Stimulated activated CD8-positive, alpha-beta memory T cell treated with anti-CD3 and anti-CD28 coated beads, Interleukin-15, amount 100 ng/mL, for 1 hour (primary cell): ENCODE data around the gene DICER1.

Experiments used
- DNase-seq: peaks from one replicate; pipeline ENCODE4 v3.0.0-alpha.2; 2020; ENCODE audit warnings: low read depth

The DICER1 gene

DNA sequence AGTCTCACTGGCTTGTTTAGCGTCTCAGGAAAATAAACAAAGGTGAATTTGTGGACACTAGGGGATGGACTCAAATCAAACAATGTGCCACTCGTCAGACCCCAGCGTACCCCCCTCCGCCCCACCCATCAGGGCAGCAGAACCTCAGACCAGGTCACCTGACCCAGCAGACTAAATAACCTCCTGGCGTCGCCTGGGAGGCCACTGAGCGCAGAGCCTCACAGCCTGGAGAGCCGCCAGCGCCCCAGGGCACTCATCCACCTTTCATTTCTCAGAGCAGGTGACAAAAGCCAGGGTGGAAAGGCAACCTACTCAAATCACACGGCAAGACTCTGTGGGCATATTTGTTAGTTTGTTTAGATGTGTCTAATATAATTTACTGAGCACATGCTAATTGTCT, 100.9 kb downstream of the DICER1 start:
- no peak for DNase-seq

DNA sequence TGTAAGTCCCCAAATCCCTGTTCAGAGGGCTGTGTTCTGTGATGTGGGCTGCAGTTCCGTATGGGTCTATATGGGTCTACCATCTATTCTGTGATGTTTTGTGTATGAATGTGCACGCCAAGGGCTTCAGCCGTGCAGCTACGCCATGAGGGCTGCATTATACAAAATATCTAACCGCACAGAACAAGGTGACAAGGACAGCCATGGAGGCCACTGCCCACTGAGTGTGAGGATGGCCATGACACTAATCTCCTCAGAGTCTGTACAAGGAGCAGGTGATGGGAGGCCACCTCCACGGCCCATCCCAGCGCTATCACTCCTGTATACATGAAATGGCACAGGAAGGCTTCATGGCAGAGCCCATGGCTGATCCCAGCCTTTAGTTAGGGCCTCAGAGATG, 102.0 kb downstream of the DICER1 start:
- DNase-seq = no peak

DNA sequence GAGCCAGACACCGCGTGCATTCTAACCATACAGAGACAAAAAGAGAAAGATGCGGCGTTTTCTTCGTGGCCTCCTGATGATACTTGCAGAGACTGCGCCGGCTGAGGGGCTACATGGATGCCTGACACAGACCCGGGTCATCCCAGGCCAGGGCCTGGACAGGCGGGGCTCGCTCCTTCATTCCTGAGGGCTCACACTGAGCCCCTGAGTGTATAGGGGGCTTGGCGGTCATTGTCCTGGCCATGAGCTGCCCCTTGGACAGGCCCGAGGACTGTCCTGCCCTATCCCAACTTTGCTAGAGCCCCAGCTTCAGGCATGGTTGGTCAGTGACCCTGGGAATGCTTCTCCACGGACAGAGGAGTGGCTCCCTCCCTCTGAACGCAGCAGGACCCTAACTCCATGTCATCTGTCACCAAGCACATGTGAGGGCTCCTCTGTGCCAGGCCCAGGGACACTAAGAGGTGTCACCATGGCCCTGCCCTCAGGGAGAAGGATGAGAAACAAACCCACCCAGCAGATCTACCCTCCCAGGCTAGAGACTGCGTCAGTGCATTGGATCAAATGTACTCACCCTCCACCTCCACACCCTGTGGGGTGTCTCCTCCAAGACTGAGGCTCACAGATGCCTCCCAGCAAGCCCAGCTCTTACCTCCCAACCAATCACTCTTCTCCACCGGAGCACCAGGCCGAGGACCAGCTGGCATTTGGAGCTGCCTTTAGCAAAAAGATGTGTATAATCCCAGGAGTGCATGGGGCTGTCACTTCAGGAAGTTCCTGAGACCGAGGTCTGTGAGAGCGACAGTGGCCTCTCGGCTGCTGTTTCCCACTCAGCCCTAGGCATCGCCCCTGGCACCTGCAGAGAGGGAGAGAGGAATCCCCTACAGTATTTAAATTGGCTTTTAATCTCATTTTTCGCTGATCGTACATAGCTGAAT, 102.7 kb downstream of the DICER1 start:
- DNase-seq = no peak

DNA sequence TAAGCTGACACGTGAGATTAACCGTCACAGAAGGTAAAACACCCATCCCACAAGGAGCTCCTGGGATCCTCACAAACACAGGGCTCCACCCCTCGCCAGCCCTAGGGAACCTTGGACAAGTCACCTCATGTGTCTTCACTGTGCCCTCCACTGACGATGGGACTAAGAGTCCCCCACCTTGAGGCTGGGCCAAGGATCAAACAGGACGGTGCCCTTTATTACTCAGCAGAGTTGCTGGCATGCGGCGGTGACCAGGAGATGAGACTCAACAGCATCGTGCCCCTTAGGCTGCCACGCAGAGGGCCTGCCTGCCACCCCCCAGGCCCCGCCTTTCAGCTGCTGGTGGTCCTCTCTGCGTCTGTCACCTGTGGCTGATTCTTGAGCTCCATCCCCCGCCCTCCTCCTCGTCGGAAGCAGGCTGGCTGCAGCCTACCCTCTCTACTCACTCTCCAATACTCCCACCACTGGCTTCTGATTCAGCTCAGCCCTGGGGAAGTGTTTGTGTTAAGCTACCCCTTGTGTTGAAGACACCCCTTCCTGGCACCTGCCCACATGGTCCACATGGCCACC, 105.2 kb downstream of the DICER1 start:
- no peak for DNase-seq

DNA sequence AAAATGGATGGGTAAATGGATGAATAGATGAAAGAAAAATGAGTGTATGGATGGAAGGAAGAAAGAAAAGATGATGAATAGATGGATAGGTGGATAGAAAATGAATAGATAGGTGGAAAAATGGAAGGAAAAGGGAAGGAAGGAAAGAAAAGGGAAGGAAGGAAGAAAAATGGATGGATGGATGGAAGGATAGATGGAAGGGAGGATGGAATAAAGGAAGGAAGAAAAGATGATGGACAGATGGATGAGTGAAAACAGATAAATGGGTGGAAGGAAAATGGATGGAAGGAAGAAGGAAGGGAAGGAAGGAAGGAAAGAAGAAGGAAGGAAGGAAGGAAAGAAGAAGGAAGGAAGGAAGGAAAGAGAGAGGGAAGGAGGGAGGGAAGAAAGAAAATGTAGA, 107.4 kb downstream of the DICER1 start:
- no peak for DNase-seq

DNA sequence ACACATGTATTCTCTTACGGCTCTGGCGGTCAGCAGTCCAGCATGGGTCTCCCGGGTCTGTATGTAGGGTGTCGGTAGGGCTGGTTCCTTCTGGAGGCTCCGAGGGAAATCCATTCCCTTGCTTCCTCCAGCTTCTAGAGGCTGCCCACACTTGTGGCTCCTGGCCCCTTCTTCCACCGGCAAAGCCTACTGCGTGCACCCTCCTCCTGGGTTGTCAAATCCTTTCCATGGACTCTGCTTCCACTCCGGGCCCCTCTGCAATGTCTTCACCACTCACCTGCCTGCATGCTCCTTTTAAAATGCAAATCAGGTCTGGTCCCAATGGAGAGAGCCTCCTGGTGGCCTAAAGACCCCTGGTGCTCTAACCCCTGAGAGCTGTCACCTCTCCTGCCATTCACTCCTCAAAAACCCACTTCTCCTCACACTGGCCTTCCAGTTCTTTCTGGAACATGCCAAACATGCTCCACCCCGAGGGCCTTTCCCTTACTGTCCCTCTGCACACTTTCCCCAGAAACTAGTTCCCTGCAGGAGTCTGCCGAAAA, 108.5 kb downstream of the DICER1 start:
- DNase-seq = no peak

DNA sequence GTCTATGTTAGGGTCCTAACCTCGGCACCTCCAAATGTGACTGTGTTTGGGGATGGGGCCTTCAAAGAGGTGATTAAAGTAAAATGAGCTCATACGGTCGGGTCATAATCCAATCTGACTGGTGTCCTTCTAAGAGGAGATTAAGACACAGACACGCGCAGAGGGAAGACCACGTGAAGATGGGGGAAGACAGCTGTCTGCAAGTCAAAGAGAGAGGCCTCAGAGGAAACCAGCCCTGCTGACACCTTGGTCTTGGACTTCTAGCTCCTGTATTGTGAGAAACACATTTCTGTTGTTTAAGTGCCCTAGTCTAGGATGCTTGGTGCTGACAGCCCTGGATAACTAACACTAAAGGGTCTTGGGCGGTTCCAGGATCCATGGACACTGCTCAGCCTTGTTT, 109.6 kb downstream of the DICER1 start:
- DNase-seq = no peak

DNA sequence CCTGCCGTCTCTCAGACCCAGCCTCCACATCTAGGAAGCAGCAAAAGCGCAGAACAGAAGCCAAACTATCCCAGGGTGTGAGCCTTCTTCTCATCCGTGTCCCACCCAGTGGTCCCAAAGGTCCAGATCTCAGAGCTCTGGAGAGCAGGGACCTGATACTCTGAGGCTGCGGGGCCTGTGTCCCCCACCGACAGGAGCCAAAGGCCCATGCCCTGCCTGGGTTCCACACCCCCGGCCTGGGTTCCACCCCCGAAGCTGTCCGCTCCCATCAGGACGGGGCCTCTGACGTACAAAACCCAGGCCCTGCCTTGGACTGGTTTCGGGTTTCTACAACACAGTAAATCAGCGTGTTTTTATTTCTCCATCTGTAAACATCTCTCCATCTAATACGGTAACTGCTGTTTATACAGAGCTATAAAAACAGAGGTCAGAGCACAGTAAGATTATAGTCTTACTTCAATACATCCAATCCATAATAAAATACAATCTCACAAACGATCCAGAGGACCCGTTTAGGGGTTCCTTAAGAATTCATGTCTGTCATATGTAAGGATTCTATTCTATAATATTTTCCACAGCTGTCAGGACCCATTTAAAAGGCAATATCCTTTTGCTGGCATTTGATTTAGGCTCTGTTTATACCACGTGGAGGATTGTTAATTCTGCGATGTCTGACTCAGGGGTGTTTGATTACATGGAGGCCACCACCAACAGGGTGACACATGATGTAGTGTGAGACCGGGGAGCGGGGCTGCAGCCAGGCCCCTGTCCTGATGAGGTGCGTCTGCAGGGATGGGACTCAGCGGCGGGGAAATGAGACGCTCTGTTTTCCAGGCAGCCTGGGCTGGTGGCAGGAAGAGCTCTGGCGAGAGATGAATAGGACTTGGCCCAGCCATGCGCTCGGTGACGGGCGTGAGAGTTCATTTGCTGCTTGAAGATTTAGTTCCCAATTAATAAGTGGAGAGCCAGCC, 110.3 kb downstream of the DICER1 start:
- DNase-seq = no peak

DNA sequence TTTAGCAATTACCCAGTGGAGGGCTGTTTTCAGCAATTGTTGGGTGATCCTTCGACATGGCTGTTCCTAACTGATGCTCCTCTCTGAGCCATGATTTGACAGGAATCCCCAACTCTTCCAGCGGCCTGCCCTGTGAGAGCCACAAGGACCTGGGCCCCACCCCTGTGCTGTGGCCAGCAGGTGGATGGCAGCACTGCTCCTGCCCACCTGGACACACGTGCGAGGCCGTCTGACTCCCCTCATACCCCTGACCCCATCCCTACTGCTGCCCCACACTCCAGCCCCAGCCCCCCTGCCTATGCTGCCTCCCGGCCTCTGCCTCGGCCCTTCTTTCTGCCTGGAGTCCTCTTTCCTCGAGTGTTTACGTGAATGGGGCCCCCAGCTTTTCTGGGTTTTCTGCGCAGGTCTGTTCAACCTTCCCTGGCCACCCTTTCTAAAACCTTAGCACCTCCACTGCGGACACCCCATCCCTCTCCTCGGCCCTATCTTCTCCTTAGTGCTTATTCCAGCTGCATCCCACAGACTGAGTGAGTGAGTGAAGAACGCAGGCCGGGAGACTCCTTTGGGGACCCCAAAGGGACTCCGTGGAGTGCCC, 111.4 kb downstream of the DICER1 start:
- no peak for DNase-seq

DNA sequence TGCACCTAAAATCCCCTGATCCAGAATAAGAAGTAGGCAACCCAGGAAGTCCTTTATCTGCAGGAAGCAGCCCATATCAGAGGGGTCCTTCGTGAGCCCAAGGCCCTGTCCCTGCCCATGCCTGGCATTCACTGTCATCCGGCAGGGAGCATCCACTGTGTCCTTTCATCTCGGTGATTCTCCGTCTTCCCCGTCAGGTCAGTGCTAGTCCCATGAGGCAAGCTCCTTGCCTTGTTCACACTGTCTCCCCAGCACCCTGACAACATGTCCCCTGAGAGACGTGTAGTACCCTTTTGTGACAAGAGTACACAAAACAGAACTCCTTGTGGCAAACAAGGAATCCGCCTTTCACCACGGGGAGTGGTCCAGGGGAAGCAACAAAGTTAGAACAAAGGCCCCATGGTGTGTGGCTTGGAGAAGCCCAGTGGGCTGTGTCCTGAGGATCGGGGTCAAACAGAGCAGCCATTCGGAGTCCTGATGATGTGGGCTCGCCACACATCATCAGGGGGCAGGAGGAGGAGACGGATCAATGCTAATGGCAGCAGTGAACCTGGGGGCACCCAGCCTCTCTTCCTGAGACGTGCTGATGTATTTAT, 112.1 kb downstream of the DICER1 start:
- DNase-seq = no peak

DNA sequence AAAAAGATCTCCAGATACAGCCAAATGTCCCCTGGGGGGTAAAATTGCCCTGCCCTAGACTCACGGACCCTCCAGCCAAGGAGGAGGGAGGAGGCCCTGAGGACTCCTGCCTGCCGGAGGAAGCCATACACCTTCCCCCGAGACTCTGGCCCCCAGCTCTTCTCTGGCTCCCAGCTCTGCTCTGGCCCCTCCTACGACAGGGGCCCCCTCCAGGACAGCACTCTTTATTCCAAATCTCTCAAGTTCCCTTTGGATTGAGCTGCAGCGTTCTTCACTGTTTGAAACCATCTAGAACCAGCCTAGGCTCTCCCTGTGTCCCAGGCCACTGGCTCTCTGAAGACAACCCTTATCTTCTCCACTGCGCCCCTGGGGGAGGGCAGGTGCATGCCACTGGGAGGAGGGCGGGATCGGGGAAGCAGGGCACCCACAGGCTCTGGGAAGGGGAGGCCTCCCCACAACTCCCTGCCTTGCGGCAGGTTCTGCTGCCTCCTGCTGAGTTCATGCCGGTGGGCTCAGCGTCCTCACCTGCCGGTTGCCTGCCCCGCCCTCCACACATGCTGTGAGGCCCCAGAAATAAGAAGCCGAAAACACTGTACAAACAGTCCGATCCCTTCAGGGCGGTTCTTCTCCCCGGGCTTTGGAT, 112.7 kb downstream of the DICER1 start:
- DNase-seq = no peak

DNA sequence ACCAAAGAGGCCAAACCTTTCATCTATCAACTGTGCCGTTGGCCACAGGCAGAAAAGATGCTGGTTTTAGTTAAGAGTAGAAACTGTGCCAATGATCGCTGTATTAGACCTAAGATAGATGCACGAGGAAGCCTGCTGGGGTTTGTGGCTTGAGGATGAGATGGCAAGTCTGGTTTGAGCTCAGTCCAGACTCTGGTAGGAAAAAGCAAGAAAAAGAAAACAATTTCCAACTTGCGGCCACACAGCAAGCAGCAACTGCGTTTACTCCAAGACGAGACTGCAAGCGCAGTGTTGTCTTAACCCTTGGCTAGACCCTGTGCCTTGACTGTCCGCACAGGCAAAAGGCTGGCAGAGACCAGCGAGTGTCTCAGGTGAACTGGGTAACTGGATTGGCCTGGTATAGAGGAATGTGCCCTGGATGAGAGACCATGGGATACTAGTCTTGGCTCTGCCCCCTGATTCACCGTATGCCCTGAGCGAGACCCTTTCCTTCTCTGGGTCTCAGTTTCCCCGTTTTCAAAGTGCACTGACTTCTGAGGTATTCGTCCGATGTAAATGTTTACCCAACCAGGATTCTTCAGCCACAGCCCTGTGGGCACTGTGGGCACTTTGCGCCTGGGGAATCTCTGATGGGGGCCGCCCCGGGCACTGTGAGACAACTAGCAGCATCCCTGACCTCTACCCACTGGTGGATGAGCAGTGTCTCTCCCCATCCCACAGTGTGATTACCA, 113.4 kb downstream of the DICER1 start:
- no peak for DNase-seq

DNA sequence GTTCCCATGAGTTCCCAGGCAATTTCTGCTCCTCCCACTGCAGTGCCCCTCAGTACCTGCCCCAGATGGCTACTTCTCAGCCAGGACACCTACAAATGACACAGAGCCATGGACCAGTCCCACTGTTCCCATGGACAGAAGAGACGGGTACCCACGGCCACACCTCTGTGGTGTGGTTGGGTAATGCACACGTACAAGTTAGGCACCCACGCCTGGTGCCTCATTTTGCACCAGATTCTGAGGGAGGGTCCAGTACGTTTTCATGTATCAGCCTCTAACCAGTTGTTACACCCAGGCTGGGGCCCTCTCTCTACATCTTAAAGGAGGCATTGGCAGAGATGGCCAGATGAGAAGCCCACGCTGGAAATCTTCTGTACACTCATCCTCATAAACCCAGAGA, 114.0 kb downstream of the DICER1 start:
- no peak for DNase-seq

DNA sequence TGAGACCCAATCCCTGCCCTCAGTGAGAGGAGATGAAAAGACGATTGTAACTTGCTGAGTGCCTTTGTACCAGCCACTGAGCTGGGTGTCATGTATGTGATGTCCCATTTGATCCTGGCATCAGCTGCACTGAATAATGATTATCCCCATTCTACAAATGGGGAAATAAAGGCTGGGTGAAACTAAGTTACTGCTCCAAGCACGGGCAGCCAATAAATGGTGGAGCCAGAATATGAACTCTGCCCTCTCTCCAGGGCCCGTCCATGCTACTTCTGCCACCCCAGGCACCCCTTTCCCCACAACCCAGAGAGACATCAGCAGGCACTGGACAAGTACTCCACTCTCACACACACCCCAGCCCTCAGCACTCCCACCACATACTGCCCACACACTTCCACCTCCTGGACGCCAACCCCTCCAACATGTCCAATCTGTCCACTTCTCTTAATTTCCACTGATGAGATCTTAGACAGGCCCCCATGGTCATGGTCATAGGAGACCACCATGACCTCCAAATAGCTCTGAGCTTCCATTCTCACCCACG, 115.8 kb downstream of the DICER1 start:
- no peak for DNase-seq

DNA sequence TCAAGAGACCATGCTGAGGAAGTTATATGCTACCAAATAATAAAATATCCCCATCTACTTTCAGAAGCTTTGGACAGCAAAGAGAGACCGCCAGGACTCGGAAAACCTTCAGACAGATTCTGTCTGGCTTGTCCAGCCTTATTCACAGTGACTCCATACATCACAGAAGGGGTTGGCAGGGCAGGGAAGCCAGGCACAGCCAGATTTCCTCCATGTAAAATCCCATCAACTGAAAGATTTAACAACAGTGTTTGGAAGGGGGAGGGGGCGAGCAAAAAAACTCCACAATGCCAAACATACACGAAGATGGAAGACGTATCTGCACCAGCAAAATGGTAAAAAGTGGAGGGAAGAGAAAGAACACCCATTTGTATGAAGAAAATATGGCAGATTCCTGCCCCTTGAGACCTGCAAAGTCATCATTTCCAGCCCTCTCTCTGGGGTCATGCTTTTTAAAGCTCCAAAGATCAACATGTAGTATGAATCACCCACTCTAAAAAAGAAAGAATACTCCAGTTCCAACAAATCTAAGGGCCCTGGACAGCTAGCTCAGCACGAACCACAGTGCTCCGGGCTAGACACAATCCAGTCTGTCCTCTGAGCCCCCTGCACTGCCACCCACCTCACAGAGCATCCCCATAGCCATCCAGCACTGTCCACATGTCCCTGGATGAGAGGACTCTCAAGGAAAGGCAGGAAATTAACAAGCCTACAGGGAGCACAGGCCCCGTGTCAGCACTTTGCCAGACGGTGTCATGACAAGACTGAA, 116.4 kb downstream of the DICER1 start:
- no peak for DNase-seq

DNA sequence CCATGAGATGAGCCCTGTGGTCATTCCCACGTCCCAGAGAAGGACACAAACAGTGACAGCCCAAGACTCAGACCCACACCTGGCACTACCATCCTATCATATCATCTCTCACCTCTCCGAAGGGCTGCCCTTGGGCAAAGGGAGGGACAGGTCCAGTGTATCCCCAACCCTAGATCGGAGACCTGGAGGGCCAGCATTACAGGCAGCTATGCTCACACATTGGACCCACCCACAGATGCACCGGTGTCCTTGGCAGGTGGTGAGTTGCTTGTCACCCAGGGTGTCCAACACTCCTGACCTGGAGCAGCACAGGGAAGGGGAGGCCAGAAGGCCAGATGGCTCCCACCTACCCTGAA, 117.4 kb downstream of the DICER1 start:
- no peak for DNase-seq

DNA sequence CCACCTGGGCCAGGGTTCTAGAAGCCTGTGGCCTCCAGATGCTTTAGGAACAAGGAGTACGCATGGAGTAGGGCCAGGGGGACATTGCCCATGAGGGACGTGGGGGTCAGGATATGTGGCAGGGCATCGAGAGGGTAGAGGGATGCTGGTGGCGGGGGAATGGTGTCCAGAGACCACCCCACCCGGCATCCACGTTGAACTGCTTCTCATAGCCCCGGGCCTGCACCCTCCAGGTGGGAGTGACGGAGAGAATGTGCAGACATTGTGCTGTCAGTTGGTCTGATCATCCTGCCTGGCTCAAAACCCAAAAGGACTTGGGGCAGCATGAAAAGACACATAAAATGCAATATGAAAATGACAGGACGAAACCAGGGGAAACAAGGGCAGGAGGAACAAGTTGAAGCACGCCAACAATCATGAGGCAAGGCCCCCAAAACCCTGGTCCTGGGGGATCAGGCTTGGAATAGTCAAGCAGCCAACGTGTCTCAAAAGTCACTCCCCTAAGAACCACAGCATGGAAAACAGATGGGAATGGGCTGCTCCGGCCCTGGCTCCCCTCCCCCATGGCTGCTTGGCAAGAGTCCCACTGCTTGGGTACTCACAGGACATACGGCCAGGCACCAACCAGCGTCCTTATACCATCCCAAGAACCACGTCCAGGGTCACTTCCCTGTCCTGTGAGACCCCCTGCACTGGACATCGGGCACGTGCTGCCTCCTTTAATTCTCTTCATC, 117.9 kb downstream of the DICER1 start:
- no peak for DNase-seq

DNA sequence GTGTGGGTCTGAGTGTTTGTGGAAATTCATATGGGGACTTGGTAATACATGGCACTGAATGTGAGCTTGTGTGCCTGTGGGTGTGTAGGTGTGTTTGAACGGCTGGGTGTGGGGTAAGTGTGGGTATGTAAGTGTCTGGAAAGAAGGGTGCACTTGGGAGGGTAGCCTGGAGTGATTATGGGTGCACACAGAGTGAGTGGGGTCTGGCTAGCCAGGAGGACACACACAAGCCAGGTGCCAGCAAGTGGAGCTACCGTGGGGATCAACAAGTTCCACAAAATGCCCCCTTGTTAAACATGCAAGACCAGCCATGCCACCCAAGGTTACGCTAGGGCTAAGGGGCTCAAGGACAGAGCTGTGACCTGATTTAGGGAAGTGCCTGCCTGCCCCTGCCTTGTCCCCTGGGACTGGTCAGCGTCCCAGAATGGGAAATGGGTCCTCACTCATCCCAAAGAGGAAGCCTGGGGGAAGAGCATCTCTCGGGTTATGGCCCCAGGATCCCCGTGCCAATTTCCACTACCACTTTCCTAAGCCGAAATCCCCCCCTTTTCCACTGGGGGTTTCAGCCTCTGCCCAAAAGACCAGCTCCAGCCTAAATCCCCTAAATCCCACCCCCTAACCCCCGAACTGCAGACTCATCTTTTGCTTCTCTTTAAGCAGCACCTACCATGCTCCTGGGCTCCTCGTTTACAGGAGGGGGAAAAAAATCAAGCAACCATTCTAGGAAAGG, 118.6 kb downstream of the DICER1 start:
- DNase-seq = no peak
